Measurements from ENCODE around the gene BRIP1. TPM values are rescaled to one million over a fixed set of nuclear protein-coding genes. Genes with fewer than 3 reads are reported as not detected.

Gene BRIP1
- total RNA-seq, 4 donors from 2014 or later = 1.0 to 13.0 TPM; not detected in 2

GRCh38 chr17:61735807-61736206, 127.5 kb downstream of the BRIP1 start:
- Histone ChIP-seq H3K9me3 (peaks cover 0 to 5% of the 10 kb centered on the region in 2 donors), H3K36me3 (no peaks in the 10 kb centered on the region), H3K4me3 (no peak overlapping the region), H3K27me3 (no peaks in the 10 kb centered on the region), H3K27ac (no peak overlapping the region), H3K4me1 (no peaks in the 10 kb centered on the region)
- intact Hi-C loops (cut with DNase I; ENCODE audit: low total_unique reads) = no loop called here
- DNase-seq = no peak
- TF ChIP-seq POLR2A (IDR thresholded peaks at IDR 0.05) (no peak), CTCF (IDR thresholded peaks at IDR 0.05) (no peak)

- H3K4me1 ChIP-seq = no peaks in the 10 kb centered on the region
- H3K27ac ChIP-seq = no peak overlapping the region
- H3K36me3 ChIP-seq = no peaks in the 10 kb centered on the region
- H3K27me3 ChIP-seq = no peaks in the 10 kb centered on the region
- H3K9me3 ChIP-seq = peaks cover 0 to 5% of the 10 kb centered on the region in 2 donors
- no peak overlapping the region for H3K4me3 ChIP-seq
- DNase-seq = no peak
- TF ChIP-seq CTCF (IDR thresholded peaks at IDR 0.05) = no peak
- no peak for TF ChIP-seq POLR2A (IDR thresholded peaks at IDR 0.05)
- intact Hi-C loops (cut with DNase I; ENCODE audit: low total_unique reads) = no loop called here
These were observed 128.9 kb downstream of the BRIP1 start for GRCh38 chr17:61734466-61734865.

GRCh38 chr17:61734012-61734411, 129.3 kb downstream of the BRIP1 start:
- Histone ChIP-seq H3K9me3 (peaks cover 0 to 5% of the 10 kb centered on the region in 2 donors), H3K4me3 (no peak overlapping the region), H3K36me3 (no peaks in the 10 kb centered on the region), H3K4me1 (no peaks in the 10 kb centered on the region), H3K27me3 (no peaks in the 10 kb centered on the region), H3K27ac (no peak overlapping the region)
- no peak for DNase-seq
- intact Hi-C loops (cut with DNase I; ENCODE audit: low total_unique reads) = no loop called here
- no peak for TF ChIP-seq POLR2A (IDR thresholded peaks at IDR 0.05)
- TF ChIP-seq CTCF (IDR thresholded peaks at IDR 0.05) = no peak

GRCh38 chr17:61733021-61733420, 130.3 kb downstream of the BRIP1 start:
- H3K36me3 ChIP-seq = no peaks in the 10 kb centered on the region
- TF ChIP-seq POLR2A (IDR thresholded peaks at IDR 0.05) = no peak
- TF ChIP-seq CTCF (IDR thresholded peaks at IDR 0.05) = no peak
- H3K27ac ChIP-seq = no peak overlapping the region
- H3K4me3 ChIP-seq = no peak overlapping the region
- H3K9me3 ChIP-seq = peaks cover 0 to 5% of the 10 kb centered on the region in 2 donors
- intact Hi-C loops (cut with DNase I; ENCODE audit: low total_unique reads) = no loop called here
- no peaks in the 10 kb centered on the region for H3K4me1 ChIP-seq
- no peaks in the 10 kb centered on the region for H3K27me3 ChIP-seq
- no peak for DNase-seq

GRCh38 chr17:61732169-61732568, 131.2 kb downstream of the BRIP1 start:
- DNase-seq = no peak
- no peak overlapping the region for H3K27ac ChIP-seq
- TF ChIP-seq CTCF (IDR thresholded peaks at IDR 0.05) (no peak), POLR2A (IDR thresholded peaks at IDR 0.05) (no peak)
- no peaks in the 10 kb centered on the region for H3K36me3 ChIP-seq
- H3K4me3 ChIP-seq = no peak overlapping the region
- H3K9me3 ChIP-seq = peaks cover 0 to 5% of the 10 kb centered on the region in 2 donors
- no peaks in the 10 kb centered on the region for H3K27me3 ChIP-seq
- no peaks in the 10 kb centered on the region for H3K4me1 ChIP-seq
- intact Hi-C loops (cut with DNase I; ENCODE audit: low total_unique reads) = no loop called here

Measured in uterus (tissue), 4 donors.